Activated CD8-positive, alpha-beta memory T cell treated with anti-CD3 and anti-CD28 coated beads, Interleukin-2, amount 10 ng/mL, durations not matched to agents 7 days and 5 days (primary cell): ENCODE results near the gene CHD9NB. TPM values are rescaled to one million over a fixed set of nuclear protein-coding genes. Genes with fewer than 3 reads are reported as not detected.
"Not testable (repeated sequence)": the region's sequence is repeated elsewhere in the genome, so short reads cannot be mapped to it uniquely, and the experiment has no call there.

ENCODE experiments used
- ATAC-seq: fragments of 150-1000 bp; cut with Tn5 transposase; one replicate; pipeline ENCODE4 v1.10.0; 2021; ENCODE audit warnings: moderate library complexity
- CTCF ChIA-PET: fragments of 350-600 bp; sonication (Branson Sonifier 250); formaldehyde crosslinking; loops from one replicate; lab custom pipeline; 2021; ENCODE audit warnings: antibody characterized with exemption; lab: Charles Lee
- DNase-seq: peaks from one replicate; pipeline ENCODE4 v3.0.0-alpha.2; 2020
- H3K27ac Mint-ChIP-seq: one replicate; pipeline ENCODE4 v1.8.0; 2021; ENCODE audit warnings: mild to moderate bottlenecking, mixed read lengths
- H3K27me3 Mint-ChIP-seq: one replicate; pipeline ENCODE4 v1.8.0; 2021; ENCODE audit warnings: mixed read lengths
- H3K36me3 Mint-ChIP-seq: one replicate; pipeline ENCODE4 v1.8.0; 2021; ENCODE audit warnings: mild to moderate bottlenecking, mixed read lengths
- H3K4me1 Mint-ChIP-seq: one replicate; pipeline ENCODE4 v1.8.0; 2021; ENCODE audit warnings: mixed read lengths
- H3K4me3 Mint-ChIP-seq: one replicate; pipeline ENCODE4 v1.8.0; 2021; ENCODE audit warnings: mild to moderate bottlenecking, moderate library complexity, mixed read lengths
- H3K9me3 Mint-ChIP-seq: one replicate; pipeline ENCODE4 v1.8.0; 2022; ENCODE audit warnings: low read depth, mixed read lengths
- total RNA-seq, 2 experiments: library from RNA; stranded (reverse); gene quantifications; one replicate each; pipeline ENCODE4 v1.2.3, GENCODE V29; 2021

CHD9NB gene
- total RNA-seq, 2 experiments from 2014 or later, result 0.52 to 0.79 TPM

GRCh38 chr16:53047515-53047914, 5.2 kb downstream of the CHD9NB start:
- H3K9me3 Mint-ChIP-seq, DNase-seq, H3K27ac Mint-ChIP-seq, CTCF ChIA-PET, H3K4me3 Mint-ChIP-seq, H3K4me1 Mint-ChIP-seq, ATAC-seq, H3K36me3 Mint-ChIP-seq: not testable (repeated sequence)
- H3K27me3 Mint-ChIP-seq, result peaks cover 12% of the 10 kb centered on the region

- DNase-seq (no peak), ATAC-seq (no peak)
- Mint-ChIP-seq H3K27ac (no peak overlapping the region), H3K36me3 (no peaks in the 10 kb centered on the region), H3K4me3 (no peak overlapping the region), H3K9me3 (no peaks in the 10 kb centered on the region), H3K4me1 (no peaks in the 10 kb centered on the region), H3K27me3 (peaks cover 16% of the 10 kb centered on the region)
- CTCF ChIA-PET, result no interaction called here
Measured at GRCh38 chr16:53045341-53046220, 7.1 kb downstream of the CHD9NB start.

- Mint-ChIP-seq H3K36me3 (no peaks in the 10 kb centered on the region), H3K9me3 (no peaks in the 10 kb centered on the region), H3K4me1 (no peaks in the 10 kb centered on the region), H3K27ac (no peak overlapping the region), H3K27me3 (peaks cover 16% of the 10 kb centered on the region), H3K4me3 (no peak overlapping the region)
- DNase-seq (no peak), ATAC-seq (no peak)
- CTCF ChIA-PET, result interaction anchor here (1.2 to 1.3 kb wide), 2 partner anchors 11 to 22 kb away, joined by 3 to 5 read pairs; partner anchors contain the start of gene CHD9
Measured at GRCh38 chr16:53043986-53044601, 8.6 kb downstream of the CHD9NB start.

- CTCF ChIA-PET, result interaction anchor here (1.2 kb wide), 1 partner anchor 22 kb away, joined by 3 read pairs; no protein-coding TSS in a partner anchor
- H3K27ac Mint-ChIP-seq, result no peak overlapping the region
- ATAC-seq (no peak), DNase-seq (no peak)
- H3K4me3 Mint-ChIP-seq, result no peak overlapping the region
- peaks cover 19% of the 10 kb centered on the region for H3K27me3 Mint-ChIP-seq
- no peaks in the 10 kb centered on the region for H3K4me1 Mint-ChIP-seq
- H3K9me3 Mint-ChIP-seq, result no peaks in the 10 kb centered on the region
- no peaks in the 10 kb centered on the region for H3K36me3 Mint-ChIP-seq
Measured at GRCh38 chr16:53043428-53043831, 9.3 kb downstream of the CHD9NB start.

GRCh38 chr16:53042235-53042701, 10.4 kb downstream of the CHD9NB start:
- ATAC-seq, result no peak
- Mint-ChIP-seq H3K9me3 (no peaks in the 10 kb centered on the region), H3K27ac (no peak overlapping the region), H3K4me3 (no peak overlapping the region), H3K4me1 (no peaks in the 10 kb centered on the region), H3K27me3 (peaks cover 19% of the 10 kb centered on the region), H3K36me3 (no peaks in the 10 kb centered on the region)
- CTCF ChIA-PET, result no interaction called here
- DNase-seq, result no peak

GRCh38 chr16:53041320-53042051, 11.2 kb downstream of the CHD9NB start:
- no peaks in the 10 kb centered on the region for H3K36me3 Mint-ChIP-seq
- CTCF ChIA-PET, result no interaction called here
- no peaks in the 10 kb centered on the region for H3K4me1 Mint-ChIP-seq
- ATAC-seq (no peak), DNase-seq (no peak)
- no peaks in the 10 kb centered on the region for H3K9me3 Mint-ChIP-seq
- H3K4me3 Mint-ChIP-seq, result no peak overlapping the region
- H3K27me3 Mint-ChIP-seq, result peaks cover 22% of the 10 kb centered on the region
- H3K27ac Mint-ChIP-seq, result no peak overlapping the region

- CTCF ChIA-PET, result no interaction called here
- no peak overlapping the region for H3K27ac Mint-ChIP-seq
- DNase-seq (no peak), ATAC-seq (no peak)
- no peak overlapping the region for H3K4me3 Mint-ChIP-seq
- no peaks in the 10 kb centered on the region for H3K4me1 Mint-ChIP-seq
- no peaks in the 10 kb centered on the region for H3K9me3 Mint-ChIP-seq
- no peaks in the 10 kb centered on the region for H3K36me3 Mint-ChIP-seq
- peaks cover 24% of the 10 kb centered on the region for H3K27me3 Mint-ChIP-seq
Measured at GRCh38 chr16:53040788-53041187, 11.9 kb downstream of the CHD9NB start.

- H3K9me3 Mint-ChIP-seq, ATAC-seq, CTCF ChIA-PET, H3K4me3 Mint-ChIP-seq, H3K27ac Mint-ChIP-seq, DNase-seq, H3K4me1 Mint-ChIP-seq, H3K36me3 Mint-ChIP-seq: not testable (repeated sequence)
- H3K27me3 Mint-ChIP-seq, result peaks cover 23% of the 10 kb centered on the region
Measured at GRCh38 chr16:53036711-53037110, 16.0 kb downstream of the CHD9NB start.

- Mint-ChIP-seq H3K27ac (no peak overlapping the region), H3K27me3 (peaks cover 29% of the 10 kb centered on the region), H3K9me3 (no peaks in the 10 kb centered on the region), H3K4me3 (no peak overlapping the region), H3K36me3 (no peaks in the 10 kb centered on the region), H3K4me1 (no peaks in the 10 kb centered on the region)
- CTCF ChIA-PET, result no interaction called here
- DNase-seq (no peak), ATAC-seq (no peak)
Measured at GRCh38 chr16:53036066-53036465, 16.6 kb downstream of the CHD9NB start.

GRCh38 chr16:53035176-53035942, 17.3 kb downstream of the CHD9NB start:
- no peaks in the 10 kb centered on the region for H3K36me3 Mint-ChIP-seq
- H3K4me1 Mint-ChIP-seq, result no peaks in the 10 kb centered on the region
- peaks cover 27% of the 10 kb centered on the region for H3K27me3 Mint-ChIP-seq
- DNase-seq, result no peak
- no peak overlapping the region for H3K27ac Mint-ChIP-seq
- H3K4me3 Mint-ChIP-seq, result no peak overlapping the region
- no peaks in the 10 kb centered on the region for H3K9me3 Mint-ChIP-seq
- no peak for ATAC-seq
- CTCF ChIA-PET, result no interaction called here

GRCh38 chr16:53034306-53034705, 18.4 kb downstream of the CHD9NB start:
- Mint-ChIP-seq H3K27ac (no peak overlapping the region), H3K9me3 (no peaks in the 10 kb centered on the region)
- CTCF ChIA-PET, result no interaction called here

GRCh38 chr16:53031323-53031942, 21.3 kb downstream of the CHD9NB start:
- no peaks in the 10 kb centered on the region for H3K4me1 Mint-ChIP-seq
- no peak overlapping the region for H3K27ac Mint-ChIP-seq
- ATAC-seq (no peak), DNase-seq (no peak)
- H3K27me3 Mint-ChIP-seq, result peaks cover 21% of the 10 kb centered on the region
- CTCF ChIA-PET, result no interaction called here
- H3K4me3 Mint-ChIP-seq, result no peak overlapping the region
- no peaks in the 10 kb centered on the region for H3K36me3 Mint-ChIP-seq
- H3K9me3 Mint-ChIP-seq, result no peaks in the 10 kb centered on the region

More at GRCh38 chr16:53034306-53034705, 18.4 kb downstream of the CHD9NB start:
- no peak for DNase-seq
- H3K36me3 Mint-ChIP-seq, result no peaks in the 10 kb centered on the region
- H3K27me3 Mint-ChIP-seq, result peaks cover 27% of the 10 kb centered on the region
- H3K4me3 Mint-ChIP-seq, result no peak overlapping the region
- H3K4me1 Mint-ChIP-seq, result no peaks in the 10 kb centered on the region
- no peak for ATAC-seq
